GM19455 (cell line): ENCODE results near the gene CBX5.
"Not testable (repeated sequence)": the region's sequence is repeated elsewhere in the genome, so short reads cannot be mapped to it uniquely, and the experiment has no call there.

Source experiments
- ATAC-seq: cut with Tn5 transposase; IDR thresholded peaks from one replicate; pipeline ENCODE4 v1.9.1; 2021; ENCODE audit not compliant: unreplicated experiment

Gene CBX5

DNA sequence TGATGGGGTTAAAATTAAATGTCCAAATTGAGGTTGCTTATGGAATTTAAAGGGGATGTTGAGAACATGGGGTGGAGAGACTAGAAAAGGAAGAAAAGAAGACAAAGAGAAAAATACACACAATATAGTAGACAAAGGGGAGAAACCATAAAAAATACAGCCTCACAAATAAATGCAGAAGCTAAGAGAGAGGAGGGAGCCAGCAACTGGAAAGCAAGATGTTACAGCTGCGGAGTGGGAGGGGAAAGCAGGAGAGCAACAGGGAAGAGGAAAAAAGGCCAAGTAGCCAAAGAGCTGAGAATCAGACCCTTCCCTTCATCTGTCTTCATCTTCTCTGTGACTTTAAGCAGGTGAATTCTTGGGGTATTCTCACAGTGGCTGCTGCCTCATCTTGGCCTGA, 51.5 kb downstream of the CBX5 start:
- no peak for ATAC-seq

DNA sequence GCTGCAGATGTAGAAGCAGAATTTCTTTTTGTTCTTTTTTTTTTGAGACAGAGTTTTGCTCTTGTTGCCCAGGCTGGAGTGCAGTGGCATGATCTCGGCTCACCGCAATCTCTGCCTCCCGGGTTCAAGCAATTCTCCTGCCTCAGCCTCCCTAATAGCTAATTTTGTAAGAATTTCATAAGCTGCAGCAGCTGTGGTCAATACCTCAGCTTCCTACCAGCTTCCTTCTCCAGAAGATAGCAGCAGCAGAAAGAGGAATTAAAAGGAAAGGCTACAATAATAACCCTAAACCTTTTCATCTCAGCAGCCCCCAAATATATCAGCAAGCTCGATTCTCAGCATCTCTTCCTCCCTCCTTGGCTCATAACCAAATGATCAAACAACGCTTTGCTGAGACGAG, 52.0 kb downstream of the CBX5 start:
- not testable (repeated sequence) for ATAC-seq

DNA sequence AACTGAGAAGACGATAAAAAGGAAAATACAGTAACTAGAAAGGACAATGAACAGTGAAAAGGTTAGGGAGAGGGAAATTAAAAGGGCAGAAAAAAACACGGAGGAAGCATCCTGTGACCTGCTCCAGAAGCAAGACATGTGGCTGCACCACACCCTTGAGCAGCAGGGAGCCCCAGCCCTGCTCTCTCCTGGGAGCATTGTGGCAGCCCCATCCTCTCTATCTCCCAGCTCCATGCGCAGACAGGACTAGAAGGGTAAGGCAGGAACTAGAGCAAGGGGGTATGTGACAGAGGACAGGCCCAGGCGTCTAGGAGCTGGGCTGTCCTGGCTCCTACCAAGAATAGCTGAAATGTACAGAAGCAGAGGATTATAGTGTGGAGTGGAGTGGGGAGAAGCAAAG, 52.5 kb downstream of the CBX5 start:
- ATAC-seq: no peak

DNA sequence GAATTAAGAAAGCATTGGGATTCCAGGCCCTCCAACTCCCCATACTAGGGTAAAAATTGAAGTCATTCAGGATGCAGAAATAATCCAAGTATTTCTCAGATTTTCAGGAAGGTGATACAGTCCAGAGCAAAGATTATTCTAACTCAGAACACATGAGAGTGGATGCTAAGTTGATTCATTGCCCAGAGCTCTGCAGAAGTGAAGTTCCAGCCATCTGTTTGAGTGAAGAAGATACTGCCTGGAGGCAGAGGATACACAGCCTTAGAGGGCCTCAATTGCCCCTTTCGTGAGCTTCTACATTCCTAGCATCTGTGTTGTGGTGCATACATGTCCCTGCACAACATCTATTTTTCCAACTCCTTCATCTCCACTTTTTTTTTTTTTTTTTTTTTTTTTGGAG, 54.3 kb downstream of the CBX5 start:
- ATAC-seq: no peak

DNA sequence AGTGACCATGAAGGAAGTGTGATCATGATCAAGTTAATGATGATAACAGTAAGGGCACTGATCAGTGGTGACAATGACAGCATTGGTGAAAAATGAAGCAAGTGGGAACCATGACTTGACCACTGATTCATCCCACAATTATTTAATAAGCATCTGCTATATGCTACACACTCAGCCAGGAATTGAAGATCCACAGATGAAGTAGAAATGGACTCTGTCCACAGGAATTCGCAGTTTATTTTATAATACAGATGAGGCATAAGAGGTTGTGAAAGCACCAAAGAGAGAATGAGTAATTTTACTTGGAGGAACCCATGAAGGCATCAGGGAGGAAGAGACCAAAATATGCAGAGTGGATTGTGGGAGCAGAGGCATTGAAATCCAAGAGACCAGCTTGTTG, 57.3 kb downstream of the CBX5 start:
- no peak for ATAC-seq

DNA sequence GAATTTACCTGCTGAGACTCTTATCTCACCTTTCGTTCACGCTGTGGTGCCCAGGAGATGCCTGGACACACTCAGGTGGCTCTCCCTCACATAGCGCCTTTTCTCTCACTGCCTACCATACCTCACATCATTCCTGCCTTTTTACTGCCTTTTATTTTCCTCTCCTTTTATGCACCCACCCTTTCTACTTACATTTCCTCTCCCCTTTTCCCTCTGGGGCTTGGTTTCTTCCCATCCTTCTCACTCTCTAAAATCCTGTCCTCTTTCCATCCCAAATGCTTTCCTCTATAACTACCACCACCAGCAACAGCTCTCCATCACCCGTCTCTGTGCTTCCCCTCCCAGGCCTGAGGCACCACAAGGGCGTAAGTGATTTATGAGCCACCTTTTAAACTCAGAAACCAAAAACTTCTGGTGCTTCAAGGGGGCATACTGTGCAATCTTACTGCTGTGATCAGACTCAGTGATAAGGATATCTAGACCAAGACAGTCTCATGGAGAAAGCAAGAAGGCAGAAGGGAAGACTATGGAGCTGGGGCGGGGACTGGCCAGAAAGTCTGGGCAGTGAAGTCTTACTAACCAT, 58.4 kb downstream of the CBX5 start:
- no peak for ATAC-seq

DNA sequence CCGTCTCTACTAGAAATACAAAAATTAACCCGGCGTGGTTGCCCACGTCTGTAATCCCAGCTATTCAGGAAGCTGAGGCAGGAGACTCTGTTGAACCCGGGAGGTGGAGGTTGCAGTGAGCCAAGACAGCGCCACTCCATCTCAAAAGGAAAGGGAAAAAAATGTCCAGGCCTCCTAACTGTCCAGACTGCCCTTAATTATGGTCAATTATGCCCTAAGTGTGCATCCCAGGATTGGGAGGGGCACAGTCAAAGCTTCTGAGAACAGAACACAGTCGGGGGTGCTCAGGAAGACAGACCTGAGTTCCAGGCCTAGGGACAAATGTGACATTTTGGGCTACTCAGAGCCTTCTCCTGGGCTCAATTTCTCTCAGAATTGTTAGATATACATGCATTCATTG, 59.4 kb downstream of the CBX5 start:
- ATAC-seq: no peak

DNA sequence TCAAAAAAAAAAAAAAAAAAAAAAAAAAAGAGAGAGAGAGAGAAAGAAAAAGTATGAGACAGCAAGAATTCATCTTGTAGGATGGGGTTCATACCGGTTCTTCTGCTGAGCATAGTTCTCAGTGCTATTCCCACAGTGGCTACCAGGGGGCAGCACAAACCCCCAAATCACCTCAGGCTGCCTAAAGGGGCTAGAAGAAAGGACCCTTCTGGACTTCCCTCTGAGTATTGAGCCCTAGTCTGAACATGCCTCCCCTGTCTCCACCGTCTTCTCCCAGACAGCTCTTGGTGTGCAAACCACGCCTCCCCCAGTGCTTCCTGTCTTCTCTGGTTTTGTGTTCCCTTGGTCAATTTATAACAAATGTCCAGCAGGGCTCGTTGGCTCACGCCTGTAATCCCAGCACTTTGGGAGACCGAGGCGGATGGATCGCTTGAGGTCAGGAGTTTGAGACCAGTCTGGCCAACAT, 59.8 kb downstream of the CBX5 start:
- ATAC-seq: no peak

DNA sequence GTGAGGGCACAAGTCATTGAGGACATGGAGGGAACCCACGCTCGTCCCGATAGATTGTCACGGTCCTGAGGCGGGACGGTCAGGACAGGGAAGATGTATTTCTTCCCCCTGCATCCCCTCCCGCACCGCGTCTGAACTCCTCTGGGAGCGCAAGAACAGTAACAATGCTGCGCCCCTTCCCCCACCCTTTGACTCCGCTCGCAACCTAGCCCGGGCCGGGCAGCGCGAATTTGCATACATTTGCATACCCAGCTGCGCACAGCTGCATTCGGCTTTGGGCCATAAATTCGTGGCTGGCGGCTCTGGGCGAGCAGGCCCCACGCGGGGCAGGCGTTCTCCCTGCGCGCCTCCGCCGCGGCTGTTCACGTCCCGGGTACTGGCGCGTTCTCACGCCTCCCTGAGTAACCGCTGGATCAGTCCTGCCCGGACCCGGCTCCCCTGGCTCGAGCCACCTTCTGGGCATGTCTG, 62.1 kb downstream of the CBX5 start:
- ATAC-seq: no peak

DNA sequence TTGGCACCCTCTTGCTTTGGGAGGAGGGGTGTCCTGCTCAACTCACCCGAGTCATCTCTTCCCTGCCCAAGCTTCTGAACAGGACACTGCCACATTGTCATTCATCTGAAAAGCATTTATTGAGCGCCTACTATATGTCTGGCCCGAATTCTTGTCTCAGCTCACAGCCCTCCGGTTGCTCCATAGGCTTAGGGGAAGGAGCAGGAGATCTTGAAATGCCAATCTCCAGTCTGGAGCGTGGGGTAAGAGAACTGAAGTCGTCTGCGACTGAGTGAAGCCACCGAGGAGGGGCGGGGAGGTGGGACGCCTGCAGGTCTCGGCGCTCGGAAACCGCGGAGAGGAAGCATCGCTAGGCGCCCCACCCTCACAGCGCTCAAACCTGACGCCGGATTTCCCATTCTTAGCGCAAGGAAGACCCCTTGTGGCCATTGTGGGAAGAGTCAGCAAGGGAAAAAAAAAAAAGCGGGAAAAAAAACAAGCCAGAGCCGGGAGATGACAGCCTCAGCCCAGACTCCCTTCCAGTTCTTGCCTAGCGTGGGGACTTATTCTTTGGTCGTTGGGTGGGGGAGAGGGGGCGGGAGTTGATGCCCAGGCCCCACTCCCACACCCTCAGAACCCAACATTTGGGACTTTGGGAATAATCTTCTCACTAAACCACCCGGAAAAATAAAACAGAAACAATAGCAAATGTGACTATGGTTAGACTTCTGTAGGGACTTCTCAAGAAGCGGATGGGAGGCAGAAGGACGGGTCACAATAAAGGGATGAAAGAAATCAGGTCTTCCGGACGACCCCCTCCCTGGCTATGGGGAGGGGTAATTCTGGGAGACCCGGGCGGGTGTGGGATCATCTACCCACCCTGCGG, 62.9 kb downstream of the CBX5 start:
- ATAC-seq: no peak

DNA sequence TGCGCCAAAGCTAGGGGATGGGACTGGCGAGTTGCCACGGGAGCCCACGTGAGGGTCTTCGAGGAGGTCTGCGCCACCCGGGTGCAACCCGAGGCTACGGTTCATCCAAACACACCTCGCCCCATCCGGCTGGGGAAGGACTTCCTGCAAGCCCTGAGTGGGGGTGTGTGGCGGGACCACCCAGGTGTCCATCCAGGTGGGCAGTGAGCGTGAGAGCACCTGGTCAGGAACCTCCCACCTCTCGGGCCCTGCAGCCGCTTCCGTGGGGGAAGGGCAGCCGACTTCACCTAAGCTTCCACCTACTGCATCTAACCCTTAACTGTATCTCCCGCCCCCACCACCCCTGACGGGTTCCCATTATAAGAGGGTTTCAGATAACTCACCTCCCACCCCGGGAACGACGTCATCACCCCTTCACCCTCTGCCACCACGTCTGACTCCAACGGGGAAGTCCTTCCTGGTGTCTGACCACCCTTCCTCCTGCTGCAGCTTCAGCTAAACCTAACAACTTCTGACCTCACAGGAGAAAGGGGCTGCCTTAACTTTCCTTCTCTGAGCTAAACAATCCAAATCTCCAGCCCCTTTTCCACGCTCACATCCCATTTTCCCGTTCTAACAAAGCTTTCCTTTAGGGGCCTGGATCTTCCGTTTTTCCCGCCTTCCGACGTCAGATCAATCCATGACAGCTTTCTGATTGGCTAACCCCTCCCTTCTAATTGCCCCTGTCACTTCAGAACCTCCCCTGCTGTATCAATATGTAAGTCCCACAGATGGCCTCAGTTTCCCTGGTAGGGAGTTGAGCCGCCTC, 63.7 kb downstream of the CBX5 start:
- no peak for ATAC-seq

DNA sequence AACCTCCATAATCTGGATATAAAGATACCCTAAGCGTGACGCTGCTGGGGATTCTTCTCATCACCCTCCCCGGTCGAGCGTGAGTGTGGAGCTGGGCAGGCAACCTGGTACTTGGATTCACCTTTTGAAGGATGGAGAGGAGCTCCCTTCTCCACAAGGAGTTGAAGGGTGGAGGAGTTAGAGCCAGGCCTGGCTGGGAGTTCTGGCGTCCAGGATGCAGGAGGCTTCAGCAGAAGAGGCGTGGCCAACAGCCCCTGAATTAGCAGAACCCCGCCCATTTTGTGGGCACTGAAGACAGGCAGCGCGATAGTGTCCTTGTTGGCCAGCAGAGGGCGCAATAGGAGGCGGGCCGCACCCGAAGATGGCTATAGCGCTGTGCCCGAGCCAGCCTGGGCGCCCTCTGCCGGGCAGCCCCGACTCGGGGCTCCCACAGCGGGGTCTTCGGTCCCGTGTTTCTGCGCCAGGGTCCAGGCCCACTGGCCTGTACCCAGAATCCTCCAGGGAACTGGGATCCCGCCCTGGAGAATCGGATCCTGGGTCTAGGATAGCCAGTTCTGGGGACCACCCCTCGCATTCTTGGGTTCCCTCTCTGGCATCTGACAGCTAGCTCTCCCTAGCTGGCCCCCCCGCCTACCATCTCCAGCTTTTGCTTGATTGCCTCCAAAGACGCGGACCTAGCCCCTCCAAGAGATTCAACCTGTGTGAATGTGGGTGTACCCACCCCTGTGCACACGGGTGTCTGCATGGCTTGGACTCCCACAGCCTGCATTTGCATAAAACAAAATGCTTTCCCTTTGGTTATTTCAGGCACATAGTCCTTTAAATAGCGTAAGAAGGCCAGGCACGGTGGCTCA, 65.1 kb downstream of the CBX5 start:
- ATAC-seq: peak; percentile 74

DNA sequence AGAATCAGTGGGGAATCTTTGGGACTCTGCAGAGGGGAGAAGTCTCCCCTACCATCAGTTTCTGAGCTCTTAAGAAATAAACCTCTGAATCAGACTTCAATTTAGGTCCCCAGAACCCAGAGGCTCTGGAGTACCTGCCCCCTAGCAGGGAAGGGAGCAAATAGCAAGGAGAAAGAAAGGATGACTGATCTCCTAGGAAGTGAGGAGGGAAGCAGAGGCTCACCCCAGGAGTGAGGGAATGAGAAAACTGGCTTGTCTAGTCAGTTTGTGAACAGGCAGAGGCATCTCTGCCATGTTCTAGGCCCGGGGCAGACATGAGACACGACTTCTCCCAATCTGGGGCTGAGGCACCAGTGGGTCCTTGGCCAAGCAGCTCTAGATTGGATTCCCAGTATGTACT, 66.8 kb downstream of the CBX5 start:
- ATAC-seq: no peak

DNA sequence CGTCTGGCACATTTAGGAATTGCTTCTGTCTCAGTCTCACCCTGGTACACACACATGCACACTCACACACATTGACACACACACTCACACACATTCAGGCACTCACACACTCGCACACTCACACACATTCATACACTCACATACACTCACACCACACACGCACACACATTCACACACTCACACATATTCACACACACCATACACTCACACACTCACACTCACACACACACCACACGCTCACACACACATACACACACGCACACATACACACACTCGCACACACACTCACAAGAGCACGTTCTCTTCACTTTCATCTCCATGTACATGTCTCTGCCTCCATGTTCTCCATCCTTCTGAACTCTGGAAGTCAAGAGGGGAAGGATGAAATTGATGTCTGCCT, 68.0 kb downstream of the CBX5 start:
- no peak for ATAC-seq

DNA sequence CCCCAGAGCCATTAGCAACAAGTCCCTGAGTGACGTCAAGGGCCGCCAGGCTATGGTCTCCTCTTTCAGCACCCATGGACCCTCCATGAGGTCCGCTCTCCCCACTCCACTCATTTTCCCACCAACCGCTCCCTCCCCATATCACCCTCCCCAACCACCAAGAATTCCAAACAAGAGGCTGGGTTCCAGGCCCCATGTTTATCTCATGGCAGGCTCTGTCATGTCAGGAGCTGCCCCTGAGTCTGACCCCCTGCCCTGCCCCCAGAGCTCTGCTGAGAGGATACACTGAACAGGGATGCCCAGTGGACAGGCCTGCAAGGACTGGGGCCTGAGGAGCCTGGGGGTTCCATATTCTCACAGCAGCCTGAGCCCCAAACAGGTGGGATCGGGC, 69.5 kb downstream of the CBX5 start:
- ATAC-seq: no peak

DNA sequence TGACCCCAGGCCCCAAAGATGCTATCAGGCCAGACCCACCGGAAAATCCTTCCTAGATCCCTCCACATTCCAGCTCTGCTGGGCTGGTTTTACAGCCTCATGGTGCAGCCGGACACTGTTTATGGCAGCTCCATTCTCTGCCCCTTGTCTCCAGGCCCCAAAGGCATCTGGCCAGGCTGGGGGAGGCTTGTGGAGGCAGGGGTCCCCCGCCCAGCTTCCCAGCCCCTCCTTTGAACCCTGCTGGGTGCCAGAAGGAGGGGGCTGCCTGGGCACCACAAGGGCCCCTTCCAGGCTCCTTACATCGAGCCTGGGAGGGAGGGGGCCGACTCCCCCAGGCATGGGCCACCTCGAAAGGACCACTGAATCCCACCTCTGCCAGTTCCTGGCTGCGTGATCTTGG, 71.3 kb downstream of the CBX5 start:
- no peak for ATAC-seq

DNA sequence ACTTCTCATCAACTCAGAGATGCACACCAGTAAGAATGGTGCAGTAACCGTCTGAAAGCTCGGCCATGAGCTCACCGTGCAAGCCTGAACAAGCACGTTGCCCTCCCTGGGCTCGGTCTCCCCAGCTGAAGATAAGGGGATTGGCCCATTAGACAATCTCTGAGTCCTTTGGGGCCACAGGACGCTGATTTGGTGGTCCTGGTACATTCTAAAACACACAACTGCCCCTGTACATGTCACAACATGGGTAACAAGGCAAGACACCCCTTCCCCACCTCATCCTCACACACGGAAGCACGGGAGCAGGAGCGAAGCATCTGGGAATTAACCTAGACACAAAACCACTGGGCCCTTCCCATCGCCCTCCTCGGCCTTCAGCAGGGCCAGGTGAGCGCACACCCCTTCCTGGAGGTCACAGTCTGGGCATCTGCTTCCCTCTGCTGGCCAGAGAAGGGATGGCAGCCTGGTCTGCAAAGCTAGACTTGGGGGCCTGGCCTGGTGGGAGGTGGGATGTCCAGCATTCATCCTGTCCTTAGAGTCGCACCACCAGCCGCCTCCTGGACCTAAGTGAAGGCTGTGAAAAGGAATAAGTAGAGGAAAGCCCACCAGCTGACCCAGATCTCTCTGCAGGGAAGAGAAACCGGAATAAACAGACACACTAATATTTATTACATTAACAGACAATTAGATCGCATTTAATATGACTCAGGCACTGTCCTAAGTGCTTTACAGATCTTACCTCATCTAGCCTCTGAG, 72.2 kb downstream of the CBX5 start:
- ATAC-seq: peak; percentile 77

DNA sequence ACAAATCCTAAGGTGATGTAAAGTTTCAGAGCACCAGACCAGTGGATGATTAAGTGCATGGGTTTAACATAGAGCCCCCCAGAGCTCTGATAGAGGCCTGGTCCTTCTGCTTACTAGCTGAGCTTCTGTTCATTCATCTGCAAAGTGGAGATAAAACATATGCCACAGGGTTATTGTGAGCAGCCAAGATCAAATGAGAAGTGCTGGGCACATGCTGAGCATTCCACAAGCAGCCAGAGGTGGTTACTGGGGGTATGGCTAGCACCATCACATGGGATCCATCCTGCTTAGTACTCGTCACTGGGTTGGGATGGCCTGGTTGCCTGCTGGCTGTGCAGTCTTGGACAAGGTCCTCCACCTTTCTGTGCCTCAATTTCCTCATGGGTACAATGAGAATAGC, 73.1 kb downstream of the CBX5 start:
- no peak for ATAC-seq

DNA sequence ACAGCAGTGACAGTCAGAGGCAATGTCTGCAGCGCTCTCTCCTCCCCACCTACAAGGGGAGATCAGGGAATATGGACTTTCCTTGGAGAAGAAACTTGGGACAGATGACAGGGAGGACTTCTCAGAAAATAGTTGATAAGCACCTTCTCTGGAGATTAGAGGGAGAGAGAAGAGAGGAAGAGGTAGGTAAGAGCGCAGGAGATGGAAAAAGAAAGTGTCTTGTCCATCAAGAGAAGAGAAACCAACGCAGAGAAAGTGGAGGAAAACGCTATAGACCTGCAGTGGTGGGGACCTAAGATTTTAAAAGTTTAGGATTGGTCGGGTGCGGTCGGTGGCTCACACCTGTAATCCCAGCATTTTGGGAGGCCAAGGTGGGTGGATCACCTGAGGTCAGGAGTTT, 75.6 kb downstream of the CBX5 start:
- ATAC-seq: no peak
